Measurements from ENCODE around the gene RNLS.
"Not testable (repeated sequence)": the region's sequence is repeated elsewhere in the genome, so short reads cannot be mapped to it uniquely, and the experiment has no call there.

RNLS gene

GRCh38 chr10:88332503-88333247 is 250.4 kb downstream of the RNLS start:
- DNase-seq: no peak

GRCh38 chr10:88330174-88330573 is 252.9 kb downstream of the RNLS start:
- no peak for DNase-seq

GRCh38 chr10:88322324-88323063 is 260.6 kb downstream of the RNLS start:
- no peak for DNase-seq

GRCh38 chr10:88319960-88320517 is 263.1 kb downstream of the RNLS start:
- no peak for DNase-seq

- DNase-seq: no peak
These were observed 264.3 kb downstream of the RNLS start for GRCh38 chr10:88318803-88319202.

GRCh38 chr10:88317099-88317498 is 266.0 kb downstream of the RNLS start:
- DNase-seq: no peak

GRCh38 chr10:88316292-88316861 is 266.7 kb downstream of the RNLS start:
- DNase-seq: no peak

- no peak for DNase-seq
These were observed 267.4 kb downstream of the RNLS start for GRCh38 chr10:88315755-88316154.

- no peak for DNase-seq
These were observed 268.8 kb downstream of the RNLS start for GRCh38 chr10:88314362-88314761.

- DNase-seq: no peak
These were observed 269.2 kb downstream of the RNLS start for GRCh38 chr10:88313878-88314277.

GRCh38 chr10:88312855-88313254 is 270.3 kb downstream of the RNLS start:
- no peak for DNase-seq

- DNase-seq: no peak
These were observed 271.9 kb downstream of the RNLS start for GRCh38 chr10:88311264-88311663.

GRCh38 chr10:88309365-88309764 is 273.8 kb downstream of the RNLS start:
- DNase-seq: no peak

- DNase-seq: not testable (repeated sequence)
These were observed 274.8 kb downstream of the RNLS start for GRCh38 chr10:88308361-88308760.

GRCh38 chr10:88299787-88300186 is 283.3 kb downstream of the RNLS start:
- no peak for DNase-seq

- no peak for DNase-seq
These were observed 286.0 kb downstream of the RNLS start for GRCh38 chr10:88297103-88297502.

- no peak for DNase-seq
These were observed 289.4 kb downstream of the RNLS start for GRCh38 chr10:88293651-88294230.

- no peak for DNase-seq
These were observed 290.0 kb downstream of the RNLS start for GRCh38 chr10:88293073-88293472.

- DNase-seq: no peak
These were observed 291.0 kb downstream of the RNLS start for GRCh38 chr10:88292185-88292514.

GRCh38 chr10:88291289-88292184 is 291.6 kb downstream of the RNLS start:
- DNase-seq: no peak

GRCh38 chr10:88289342-88289741 is 293.8 kb downstream of the RNLS start:
- no peak for DNase-seq

- DNase-seq: no peak
These were observed 294.6 kb downstream of the RNLS start for GRCh38 chr10:88288320-88289059.

Measured in stimulated activated CD4-positive, alpha-beta T cell treated with anti-CD3 and anti-CD28 coated beads, Interleukin-4, amount 100 ng/mL, for 4 hours (primary cell).